NCI-H2227 (cell line): ENCODE results near the gene EEF1E1.

Experiments
- DNase-seq: peaks from one replicate; lab custom pipeline; 2025; ENCODE audit not compliant: unreplicated experiment; lab: John Stamatoyannopoulos, UW

Gene EEF1E1

DNA sequence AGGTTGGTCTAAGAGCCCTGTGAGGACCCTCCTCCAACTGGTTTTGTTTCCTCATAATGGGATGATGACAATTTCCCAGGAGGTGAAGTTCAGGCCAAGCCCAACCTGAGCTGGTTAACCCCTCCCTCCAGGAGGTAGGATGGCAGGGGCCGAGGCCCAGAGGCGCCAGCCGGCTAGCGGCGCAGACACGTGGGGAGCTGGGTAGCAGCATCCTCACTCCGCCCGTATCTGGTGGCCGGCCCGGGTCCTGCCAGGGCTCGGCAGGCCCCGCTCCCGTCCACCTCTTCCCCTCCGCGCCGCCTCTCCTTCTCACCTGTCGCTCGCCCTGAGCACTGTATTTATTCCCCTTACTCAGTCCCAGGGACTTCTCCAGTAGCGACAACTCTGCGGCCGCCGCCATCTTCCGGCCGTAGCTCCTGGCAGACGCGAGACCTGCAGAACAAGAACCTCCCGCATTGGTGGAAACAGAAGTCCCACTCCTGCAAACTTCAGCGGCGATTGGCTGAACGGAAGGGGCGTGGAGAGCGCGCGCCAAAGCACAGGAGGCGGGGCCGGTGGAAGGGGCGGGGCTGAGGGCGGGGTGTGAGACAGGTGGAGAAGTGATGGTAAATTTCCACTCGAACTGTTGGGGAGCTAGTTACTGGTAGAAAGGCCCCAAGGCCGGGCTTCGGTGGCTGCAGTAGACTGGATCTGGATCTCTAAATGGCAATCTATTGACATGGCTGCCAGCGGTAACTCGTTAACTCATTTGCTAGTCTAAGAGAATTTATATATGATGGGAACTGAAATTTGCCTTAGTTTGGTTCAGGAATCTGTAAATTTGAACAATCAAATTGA is at the start of gene EEF1E1:
Gene EEF1E1 (minus strand): TSS at position 427 of the 837 bp plus-strand sequence. CDS start 27 bp downstream, at position 400.
- peak; percentile 96 for DNase-seq

DNA sequence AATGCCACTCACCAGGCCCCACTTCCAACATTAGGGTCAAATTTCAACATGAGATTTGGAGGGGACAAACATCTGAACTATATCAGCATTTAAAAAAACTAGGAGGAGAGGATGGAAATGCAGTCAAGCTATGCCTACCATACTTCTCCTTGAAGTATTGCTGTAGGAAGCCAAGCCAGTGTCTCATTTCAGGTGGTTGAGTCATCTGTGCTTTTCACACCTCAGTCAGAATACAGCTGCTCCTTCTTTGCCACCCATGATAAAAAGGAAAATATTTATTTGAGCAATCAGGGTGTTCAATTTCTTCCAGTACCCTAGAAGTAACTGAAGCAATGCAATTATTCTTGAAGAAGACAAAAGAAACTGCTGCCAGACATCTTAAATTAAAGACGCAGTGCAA is 47.0 kb upstream of the EEF1E1 start:
- DNase-seq: no peak

DNA sequence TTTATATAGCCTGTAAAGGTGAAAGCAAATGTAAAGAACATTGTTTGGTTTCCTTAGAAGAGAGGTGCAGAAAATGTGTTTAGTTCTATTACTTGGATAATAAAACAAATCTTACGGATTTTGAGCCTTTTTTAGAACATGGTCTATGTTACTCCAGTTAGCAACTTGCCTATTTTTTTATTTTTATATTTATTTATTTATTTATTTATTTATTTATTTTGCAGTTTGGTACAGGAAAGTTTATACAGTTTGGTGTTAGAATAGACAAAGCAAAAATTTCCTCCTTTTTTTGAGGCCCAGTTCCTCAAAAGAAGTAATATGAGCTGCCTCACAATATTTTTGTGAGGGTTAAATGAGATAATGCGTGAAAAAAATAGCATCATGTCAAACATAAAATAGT is 41.6 kb upstream of the EEF1E1 start:
- no peak for DNase-seq

DNA sequence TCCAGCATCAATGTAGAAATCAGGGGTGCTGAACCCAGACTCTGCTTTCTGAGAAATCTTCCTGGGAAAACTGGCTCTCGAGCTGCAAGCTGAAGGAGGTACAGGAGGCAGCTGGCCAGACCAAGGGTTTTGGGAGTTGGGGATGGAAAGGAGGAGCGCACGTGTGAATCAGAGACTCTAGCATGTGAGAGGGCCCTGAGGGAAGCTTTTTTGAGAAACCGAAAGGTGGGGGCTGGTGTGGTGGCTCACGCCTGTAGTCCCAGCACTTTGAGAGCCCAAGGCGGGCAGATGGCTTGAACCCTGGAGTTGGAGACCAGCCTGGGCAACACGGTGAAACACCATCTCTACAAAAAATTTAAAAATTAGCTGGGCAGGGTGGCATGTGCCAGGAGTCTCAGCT is 37.1 kb upstream of the EEF1E1 start:
- DNase-seq: no peak

DNA sequence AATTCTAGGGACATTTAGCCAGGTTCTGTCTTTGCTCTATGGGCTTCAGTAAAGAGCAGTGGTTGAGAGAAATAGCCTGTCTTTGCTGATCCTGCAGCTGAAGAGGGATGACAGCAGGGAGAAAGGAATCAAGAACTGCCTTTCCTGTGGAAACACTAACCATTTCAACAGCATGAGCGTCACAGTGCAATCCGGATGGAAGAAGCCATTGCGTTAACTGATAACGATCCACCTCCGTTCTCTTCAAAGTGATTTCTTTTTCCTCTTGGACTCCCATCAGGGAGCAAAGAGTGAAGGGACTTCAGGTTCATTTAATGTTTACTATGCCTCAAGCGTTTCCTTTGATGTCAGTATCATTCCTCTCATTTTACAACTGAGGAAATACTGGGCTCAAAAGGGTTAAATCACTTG is 35.2 kb upstream of the EEF1E1 start:
- no peak for DNase-seq

- DNase-seq: no peak
Measured at GRCh38 chr6:8135276-8135675, 32.9 kb upstream of the EEF1E1 start.

DNA sequence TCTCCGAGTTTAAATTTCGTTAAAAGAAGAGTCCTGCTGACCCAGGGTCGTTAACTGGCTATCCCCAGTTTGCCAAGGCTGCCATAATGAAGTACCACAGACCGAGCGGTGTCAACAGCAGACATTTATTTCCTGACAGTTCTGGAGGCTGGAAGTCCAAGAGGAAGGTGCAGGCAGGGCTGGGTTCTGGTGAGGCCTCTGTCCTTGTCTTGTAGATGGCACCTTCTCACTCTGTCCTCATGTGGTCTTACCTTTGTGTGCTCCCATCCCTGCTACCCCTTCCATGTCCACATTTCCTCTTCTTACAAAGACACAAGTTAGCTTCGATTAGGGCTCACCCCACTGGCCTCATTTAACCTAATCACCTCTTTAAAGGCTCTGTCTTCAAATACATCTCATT is 29.8 kb upstream of the EEF1E1 start:
- DNase-seq: no peak

DNA sequence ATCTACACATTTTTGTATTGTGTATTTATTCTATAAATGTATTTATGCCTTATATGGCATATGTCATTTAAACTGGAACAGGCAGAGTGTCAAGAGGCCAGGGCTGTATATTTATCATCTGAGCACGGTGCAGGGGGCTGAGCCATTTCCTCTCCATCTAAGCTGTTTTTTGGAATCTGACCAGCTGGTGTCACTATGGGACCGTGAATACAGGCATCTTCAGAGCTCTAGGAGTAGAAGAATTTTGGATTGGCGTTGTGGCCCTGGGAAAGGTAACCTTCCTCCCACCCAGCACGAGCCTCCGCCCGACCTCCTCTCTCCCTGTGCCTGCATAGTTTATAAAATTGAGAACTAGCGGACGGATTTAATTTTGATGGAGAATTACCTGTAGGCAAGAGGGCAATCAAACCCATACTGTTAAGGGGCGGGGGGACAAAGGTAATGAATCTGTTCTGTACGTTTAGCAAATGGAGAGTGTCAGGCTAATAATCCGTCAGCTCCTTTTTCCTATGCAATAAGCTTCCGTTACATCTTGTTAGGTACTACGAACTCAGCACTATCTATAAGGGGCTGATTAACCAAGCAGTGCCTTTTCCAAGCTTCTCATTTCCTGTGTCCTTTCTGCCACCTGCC is 29.0 kb upstream of the EEF1E1 start:
- DNase-seq: peak; percentile 84

- DNase-seq: no peak
Measured at GRCh38 chr6:8130399-8130798, 28.1 kb upstream of the EEF1E1 start.

- DNase-seq: no peak
Measured at GRCh38 chr6:8123236-8123635, 20.9 kb upstream of the EEF1E1 start.

GRCh38 chr6:8114956-8115355 is 12.6 kb upstream of the EEF1E1 start:
- DNase-seq: no peak

DNA sequence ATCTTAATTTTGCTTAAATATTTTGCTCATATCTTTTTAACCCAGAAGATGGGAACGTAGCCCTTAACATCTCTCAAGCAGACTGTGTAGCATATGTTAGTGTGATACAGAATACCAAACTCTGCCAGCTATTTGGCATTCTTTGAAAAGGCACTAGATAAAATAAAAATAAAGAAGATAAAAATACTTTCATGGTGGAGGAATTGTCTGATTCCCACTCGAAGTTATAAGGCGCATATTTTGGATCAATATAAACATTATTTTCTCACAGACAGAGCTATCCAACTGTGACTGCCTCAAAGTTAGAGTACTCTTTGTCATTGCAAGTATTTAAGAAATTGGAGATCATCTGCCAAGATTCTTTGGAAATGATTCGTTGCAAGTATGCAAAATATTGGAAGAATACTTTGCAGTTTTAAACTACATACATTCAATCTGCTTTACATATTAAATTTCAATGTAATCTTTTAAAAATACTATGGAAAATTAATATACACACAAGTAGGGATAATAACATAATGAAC is 10.8 kb upstream of the EEF1E1 start:
- DNase-seq: no peak

DNA sequence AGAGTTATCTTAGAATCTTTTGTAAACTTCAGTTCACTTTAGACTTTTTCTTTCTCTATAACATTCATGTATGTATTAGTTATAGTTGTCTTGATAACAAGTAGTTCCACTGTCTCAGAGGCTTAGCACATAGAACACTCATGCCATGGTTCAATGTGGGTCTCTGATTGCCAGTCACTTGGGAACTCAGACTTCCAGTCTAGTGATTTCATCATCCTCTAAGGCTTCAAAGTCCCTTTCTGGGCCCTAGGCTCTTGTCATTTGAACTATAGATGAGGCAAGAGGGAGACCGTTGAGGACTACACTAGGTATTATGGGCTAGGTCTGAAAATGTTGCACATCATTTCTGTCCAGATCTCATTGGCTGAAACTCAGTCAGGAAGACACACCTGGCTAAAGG is 8.4 kb upstream of the EEF1E1 start:
- no peak for DNase-seq

DNA sequence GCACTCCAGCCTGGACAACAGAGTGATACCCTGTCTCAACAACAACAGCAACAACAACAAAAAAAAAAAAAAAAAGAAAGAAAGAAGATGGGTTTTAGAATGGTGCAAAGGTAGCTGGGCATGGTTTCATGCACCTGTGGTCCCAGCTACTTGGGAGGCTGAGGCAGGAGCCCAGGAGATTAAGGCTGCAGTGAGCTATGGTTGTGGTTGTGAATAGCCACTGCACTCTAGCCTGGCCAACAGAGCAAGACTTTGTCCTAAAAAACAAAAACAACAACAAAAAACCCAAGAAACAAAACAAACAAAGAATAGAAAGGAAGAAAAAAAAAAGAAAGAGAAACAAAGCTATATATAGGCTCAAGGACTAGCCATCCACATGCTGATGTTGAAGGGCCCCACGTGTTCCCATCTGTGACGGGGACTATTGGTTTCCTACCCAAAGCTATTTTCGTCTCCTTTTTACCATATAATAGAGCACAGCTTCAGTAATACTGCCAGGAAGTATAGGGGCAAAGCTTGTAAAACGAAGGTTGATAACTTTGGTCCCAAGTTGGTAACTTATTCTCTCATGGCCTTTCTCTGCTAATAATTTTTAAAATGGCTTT is 7.9 kb upstream of the EEF1E1 start:
- no peak for DNase-seq

DNA sequence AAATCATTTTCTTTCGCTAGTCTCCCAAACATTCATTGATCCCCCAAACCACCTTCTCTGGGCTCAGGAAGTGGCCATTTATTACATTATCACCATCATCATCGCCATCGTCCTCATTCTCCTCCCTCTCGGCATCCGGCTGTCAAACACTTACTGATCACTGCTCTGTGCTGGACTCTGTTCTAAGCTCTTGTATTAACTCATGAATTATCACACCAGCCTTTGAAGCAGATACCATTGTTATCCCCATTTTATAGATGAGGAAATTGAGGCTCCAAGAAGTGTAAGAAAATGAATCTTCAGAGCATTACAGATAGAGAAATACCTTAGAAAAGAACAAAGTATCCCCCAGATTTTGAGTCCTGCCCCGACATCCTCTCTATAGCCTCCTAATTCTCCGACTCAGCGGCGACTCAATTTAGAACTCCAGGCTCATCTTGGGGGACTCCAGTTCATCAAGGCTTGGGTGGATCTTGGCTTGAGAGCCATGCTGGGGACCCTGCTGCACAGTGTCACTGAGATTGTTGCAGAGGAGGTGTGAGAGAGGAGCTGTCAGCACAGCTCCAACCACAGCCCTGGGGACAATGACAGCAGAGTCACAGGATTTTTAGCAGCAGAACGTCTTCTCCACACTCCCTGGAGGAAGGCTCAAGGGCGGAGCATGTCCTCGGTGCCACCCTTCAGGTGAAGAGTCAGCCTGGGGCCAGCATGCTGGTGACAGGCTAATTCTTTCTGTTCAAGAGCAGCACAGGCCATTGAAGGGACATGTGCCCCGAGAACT is 6.6 kb upstream of the EEF1E1 start:
- no peak for DNase-seq

GRCh38 chr6:8108031-8108660 is 5.8 kb upstream of the EEF1E1 start:
- no peak for DNase-seq

DNA sequence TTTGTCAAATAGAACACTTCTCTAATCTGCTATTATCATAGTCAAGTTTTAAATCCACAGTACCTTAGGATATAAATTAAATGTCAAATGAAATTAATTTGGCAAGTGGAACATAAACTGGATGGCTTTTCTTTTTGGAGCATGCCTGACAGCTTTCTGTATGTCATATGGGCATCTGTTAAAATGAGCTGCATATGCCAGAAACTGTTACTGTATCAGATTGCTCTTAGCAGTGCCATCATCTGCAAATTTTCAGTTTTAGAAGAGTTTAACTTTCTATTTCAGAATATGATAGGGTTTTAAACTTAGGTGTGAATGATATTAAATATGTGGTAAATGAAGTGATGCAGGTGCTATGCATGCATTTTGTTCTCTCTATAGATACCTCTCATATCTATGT is 3.4 kb upstream of the EEF1E1 start:
- DNase-seq: no peak

GRCh38 chr6:8103726-8104125 is 1.4 kb upstream of the EEF1E1 start:
- DNase-seq: no peak

GRCh38 chr6:8100159-8100854 is 2.0 kb downstream of the EEF1E1 start:
- DNase-seq: no peak

GRCh38 chr6:8090650-8091049 is 11.7 kb downstream of the EEF1E1 start:
- DNase-seq: no peak
